ENCODE results near the gene GOLGA5. TPM values are rescaled to one million over a fixed set of nuclear protein-coding genes. Genes with fewer than 3 reads are reported as not detected.

Gene GOLGA5
- total RNA-seq, 1 experiment from 2014 or later = 22.3 TPM

GRCh38 chr14:92756446-92756845 lies 37.7 kb upstream of the GOLGA5 start:
- in situ Hi-C loops (cut with HindIII; ENCODE audit: low pct_unique_long_range_greater_than_20kb, low sequenced_read_pairs) = no loop called here
- no TSS peak for BruUV-seq (replicated peaks)
- POLR2A ChIA-PET = no interaction called here

DNA sequence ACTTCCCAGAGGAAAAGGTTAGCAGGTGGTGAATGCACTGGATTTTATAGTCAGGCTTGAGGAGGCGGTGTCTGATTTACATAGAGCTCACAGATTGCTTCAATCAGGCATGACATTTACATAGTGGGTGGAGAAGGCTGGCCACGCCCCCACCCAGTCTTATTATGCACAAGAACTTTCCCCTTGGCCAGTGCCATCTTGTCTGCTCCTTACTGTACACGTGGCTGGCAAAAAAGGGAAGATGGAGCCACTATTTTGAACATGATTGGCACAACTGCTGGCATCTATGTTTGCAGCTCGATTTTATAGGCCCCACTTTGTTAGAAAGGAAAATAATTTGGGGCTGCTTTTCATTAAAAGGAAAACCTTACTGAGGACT lies 34.8 kb upstream of the GOLGA5 start:
- Histone ChIP-seq H3K4me3 (ENCODE audit: low read depth in 2 of 2, low read length in 2 of 2) (no peak overlapping the region), H3K4me1 (ENCODE audit: control insufficient read depth, insufficient read depth, low read length) (no peaks in the 10 kb centered on the region), H3K27me3 (ENCODE audit: control insufficient read depth, insufficient read depth, low read length) (no peaks in the 10 kb centered on the region), H3K36me3 (ENCODE audit: control insufficient read depth, insufficient read depth, low read length) (no peaks in the 10 kb centered on the region), H3K27ac (ENCODE audit: low read length) (no peak overlapping the region), H3K9me3 (ENCODE audit: control insufficient read depth, insufficient read depth, low read depth, low read length) (no peaks in the 10 kb centered on the region)
- ChIA-PET CTCF (no interaction called here), POLR2A (no interaction called here)
- no peak for TF ChIP-seq TCF7L2 (IDR thresholded peaks at IDR 0.05; ENCODE audit: low read depth, low read length)
- TF ChIP-seq CTCF (IDR thresholded peaks at IDR 0.05) = no peak
- no peak for TF ChIP-seq REST (IDR thresholded peaks at IDR 0.05; ENCODE audit: insufficient read depth in 1 of 2, low read depth in 2 of 2, low read length in 1 of 2)
- TF ChIP-seq POLR2AphosphoS5 (IDR thresholded peaks at IDR 0.05; ENCODE audit: low read depth, low read length) = no peak
- no peak for TF ChIP-seq SIN3A (IDR thresholded peaks at IDR 0.05; ENCODE audit: borderline replicate concordance, insufficient read depth, low read depth, low read length)
- DNase-seq (ENCODE audit: low read depth, low spot score) = no peak
- in situ Hi-C loops (cut with HindIII; ENCODE audit: low pct_unique_long_range_greater_than_20kb, low sequenced_read_pairs) = no loop called here
- ATAC-seq = no peak
- intact Hi-C loops (cut with micrococcal nuclease; ENCODE audit: unreplicated experiment) = no loop called here
- BruUV-seq (replicated peaks) = no TSS peak

More at GRCh38 chr14:92756446-92756845, 37.7 kb upstream of the GOLGA5 start:
- TF ChIP-seq POLR2AphosphoS5 (IDR thresholded peaks at IDR 0.05; ENCODE audit: low read depth, low read length) (no peak), SIN3A (IDR thresholded peaks at IDR 0.05; ENCODE audit: borderline replicate concordance, insufficient read depth, low read depth, low read length) (no peak), CTCF (IDR thresholded peaks at IDR 0.05) (no peak), REST (IDR thresholded peaks at IDR 0.05; ENCODE audit: insufficient read depth in 1 of 2, low read depth in 2 of 2, low read length in 1 of 2) (no peak), TCF7L2 (IDR thresholded peaks at IDR 0.05; ENCODE audit: low read depth, low read length) (no peak)
- ATAC-seq = no peak
- Histone ChIP-seq H3K4me1 (ENCODE audit: control insufficient read depth, insufficient read depth, low read length) (no peaks in the 10 kb centered on the region), H3K27me3 (ENCODE audit: control insufficient read depth, insufficient read depth, low read length) (no peaks in the 10 kb centered on the region), H3K9me3 (ENCODE audit: control insufficient read depth, insufficient read depth, low read depth, low read length) (no peaks in the 10 kb centered on the region), H3K4me3 (ENCODE audit: low read depth in 2 of 2, low read length in 2 of 2) (no peak overlapping the region), H3K27ac (ENCODE audit: low read length) (no peak overlapping the region), H3K36me3 (ENCODE audit: control insufficient read depth, insufficient read depth, low read length) (no peaks in the 10 kb centered on the region)
- CTCF ChIA-PET = no interaction called here
- intact Hi-C loops (cut with micrococcal nuclease; ENCODE audit: unreplicated experiment) = no loop called here
- DNase-seq (ENCODE audit: low read depth, low spot score) = no peak
